Fibroblast of the aortic adventitia (primary cell): Measurements from ENCODE around the gene FBXL15. TPM values are rescaled to one million over a fixed set of nuclear protein-coding genes. Genes with fewer than 3 reads are reported as not detected.

Source experiments
- DNase-seq: peaks from one replicate; pipeline ENCODE4 v3.0.0-alpha.2; 2010; ENCODE audit warnings: low read depth
- H3K4me3 ChIP-seq: 2 replicates; pipeline ENCODE4 v1.5.1; 2011; ENCODE audit warnings: low read depth, mild to moderate bottlenecking, control low read depth, low read length, moderate library complexity
- CTCF ChIP-seq: IDR thresholded peaks from 2 replicates; pipeline ENCODE4 v1.5.1; 2011; ENCODE audit warnings: mild to moderate bottlenecking, low read length, control low read depth, inconsistent platforms; ENCODE audit not compliant: insufficient read depth
- total RNA-seq: library from RNA; depleted of rRNA; stranded (reverse); fragments of >200 nt; gene quantifications from 2 replicates; pipeline ENCODE4 v1.2.3, GENCODE V29; 2012; ENCODE audit warnings: low replicate concordance

FBXL15 gene
- total RNA-seq, 1 donor, result 5.2 TPM

- H3K4me3 ChIP-seq, result no peak overlapping the region
- DNase-seq, result peak; percentile 27
- no peak for TF ChIP-seq CTCF
Measured at GRCh38 chr10:102401735-102402511, 18.7 kb upstream of the FBXL15 start.

DNA sequence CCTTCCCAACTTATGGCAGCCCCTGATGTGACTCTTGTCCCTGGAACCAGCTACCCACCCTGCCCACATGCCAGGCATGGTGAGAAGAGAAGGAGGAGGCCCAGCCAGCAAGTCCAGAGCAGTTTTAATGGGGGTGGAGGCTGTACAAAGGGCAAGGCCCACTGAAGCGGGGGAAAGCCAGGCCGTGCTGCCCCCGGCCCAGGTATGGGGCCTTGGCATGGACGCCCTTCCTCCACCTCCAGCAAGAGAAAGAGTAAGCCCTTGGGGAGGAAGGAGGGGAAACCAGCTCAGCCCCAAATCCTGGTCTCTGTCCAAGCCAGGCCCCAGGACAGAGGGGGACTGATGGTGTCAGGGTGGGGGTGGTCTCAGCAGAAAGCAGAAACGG is 18.1 kb upstream of the FBXL15 start:
- TF ChIP-seq CTCF, result no peak
- H3K4me3 ChIP-seq, result no peak overlapping the region
- no peak for DNase-seq

GRCh38 chr10:102403115-102403514 is 17.5 kb upstream of the FBXL15 start:
- TF ChIP-seq CTCF, result no peak
- DNase-seq, result no peak
- no peak overlapping the region for H3K4me3 ChIP-seq

DNA sequence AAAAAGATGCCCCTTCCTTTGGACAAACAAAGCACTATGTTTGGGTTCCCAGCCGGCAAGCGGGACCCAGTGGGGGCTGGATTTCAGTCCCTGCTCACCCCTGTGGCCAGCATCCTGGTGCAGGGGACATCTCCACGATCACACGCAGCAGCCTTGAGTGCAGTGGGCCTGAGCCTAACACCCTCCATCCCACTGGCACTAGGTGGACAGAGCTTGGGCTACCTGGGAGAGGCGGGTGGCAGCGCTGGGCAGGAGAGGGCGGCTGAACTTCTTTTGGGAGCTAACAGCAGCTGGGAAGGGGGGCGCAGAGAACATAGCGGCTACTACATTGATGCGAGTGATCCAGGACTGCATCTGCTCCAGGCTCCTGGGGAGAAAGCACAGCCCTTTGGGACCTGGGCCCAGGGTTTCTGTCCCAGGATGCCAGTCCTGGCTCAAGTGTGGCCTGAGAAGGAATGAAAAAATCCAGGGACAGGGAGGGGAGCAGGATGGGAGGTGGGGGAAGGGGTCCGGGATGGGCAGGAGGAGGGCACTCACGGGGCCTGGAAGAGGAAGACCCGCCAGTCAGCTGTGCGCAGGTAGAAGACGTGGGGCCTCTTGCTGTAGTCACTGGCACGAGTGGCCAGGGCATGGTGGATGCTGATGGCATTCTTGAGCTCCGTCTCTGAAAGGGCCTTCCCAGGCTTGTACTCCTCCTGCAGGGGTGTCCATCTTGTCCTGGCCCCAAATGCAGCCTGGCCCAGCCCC is 16.1 kb upstream of the FBXL15 start:
- TF ChIP-seq CTCF, result no peak
- H3K4me3 ChIP-seq, result no peak overlapping the region
- DNase-seq, result no peak

- no peak for TF ChIP-seq CTCF
- H3K4me3 ChIP-seq, result no peak overlapping the region
- no peak for DNase-seq
Measured at GRCh38 chr10:102405108-102405571, 15.5 kb upstream of the FBXL15 start.

GRCh38 chr10:102405632-102406031 is 15.0 kb upstream of the FBXL15 start:
- H3K4me3 ChIP-seq, result no peak overlapping the region
- no peak for TF ChIP-seq CTCF
- no peak for DNase-seq
